Muscle of leg (tissue), 16 donors: Measurements from ENCODE around the gene GABRR2. TPM values are rescaled to one million over a fixed set of nuclear protein-coding genes. Genes with fewer than 3 reads are reported as not detected.

ENCODE experiments used
- DNase-seq: peaks from one replicate; pipeline ENCODE4 v3.0.0; 2013
- H3K27ac ChIP-seq: one replicate; pipeline ENCODE4 v1.5.1; 2013; ENCODE audit warnings: mild to moderate bottlenecking, low read length, control low read depth
- H3K27me3 ChIP-seq: one replicate; pipeline ENCODE4 v1.6.1; 2013; ENCODE audit warnings: low read length; ENCODE audit not compliant: control insufficient read depth, insufficient read depth
- H3K36me3 ChIP-seq: one replicate; pipeline ENCODE4 v1.6.1; 2013; ENCODE audit warnings: low read length; ENCODE audit not compliant: control insufficient read depth, insufficient read depth
- H3K4me1 ChIP-seq: one replicate; pipeline ENCODE4 v1.6.1; 2013; ENCODE audit warnings: low read length; ENCODE audit not compliant: control insufficient read depth, insufficient read depth
- H3K4me3 ChIP-seq: one replicate; pipeline ENCODE4 v1.5.1; 2013; ENCODE audit warnings: low read length, control low read depth
- H3K9me3 ChIP-seq: replicated peaks from 2 replicates; pipeline ENCODE4 v1.6.1; 2013; ENCODE audit warnings: low read depth, low read length; ENCODE audit not compliant: control insufficient read depth
- WGBS: methylation state at CpG from one replicate; pipeline ENCODE4 v1.1.5; 2013; ENCODE audit warnings: missing lambda C conversion rate; ENCODE audit not compliant: insufficient coverage; 5-methylcytosine and 5-hydroxymethylcytosine counted together
- long read RNA-seq, 11 donors: transcript quantifications; one replicate each; lab custom pipeline, GENCODE V29; 2026
- polyA plus RNA-seq, 8 donors: library from polyadenylated mRNA; unstranded; fragments of 120-200 nt; gene quantifications; one replicate each; pipeline versions ENCODE4 v1.2.1 to v1.2.3, GENCODE V29; 2013; ENCODE audit warnings: inconsistent platforms in 1 of 8, low replicate concordance in 1 of 8; ENCODE audit not compliant: insufficient read length in 8 of 8, insufficient read depth in 1 of 8
- total RNA-seq: library from RNA; stranded (reverse); fragments of 120-200 nt; gene quantifications from one replicate; pipeline ENCODE4 v1.2.4, GENCODE V29; 2013

GABRR2 gene
- total RNA-seq, result 0.53 TPM
- 1 to 10 TPM in 3 of 8 donors, under 1 TPM in 5; 0.41 to 2.1 (median 0.87) TPM for polyA plus RNA-seq
- long read RNA-seq, donor 1, result 0 reads
- long read RNA-seq, donor 2, result 0 reads
- long read RNA-seq, donor 3, result 0 reads
- long read RNA-seq, donor 4, result 0 reads
- long read RNA-seq, donor 5, result 0 reads
- long read RNA-seq, donor 6, partial matches to known transcripts, result 0 of 1 reads
- long read RNA-seq, donor 6, other reads (novel, unspliced or antisense), result 0 of 1 reads
- long read RNA-seq, donor 7, result 0 reads
- long read RNA-seq, donor 8, partial matches to known transcripts, result 0 of 1 reads
- long read RNA-seq, donor 8, other reads (novel, unspliced or antisense), result 0 of 1 reads
- long read RNA-seq, donor 9, result 0 reads
- long read RNA-seq, donor 10, result 0 reads
- long read RNA-seq, donor 11, result 0 reads

DNA sequence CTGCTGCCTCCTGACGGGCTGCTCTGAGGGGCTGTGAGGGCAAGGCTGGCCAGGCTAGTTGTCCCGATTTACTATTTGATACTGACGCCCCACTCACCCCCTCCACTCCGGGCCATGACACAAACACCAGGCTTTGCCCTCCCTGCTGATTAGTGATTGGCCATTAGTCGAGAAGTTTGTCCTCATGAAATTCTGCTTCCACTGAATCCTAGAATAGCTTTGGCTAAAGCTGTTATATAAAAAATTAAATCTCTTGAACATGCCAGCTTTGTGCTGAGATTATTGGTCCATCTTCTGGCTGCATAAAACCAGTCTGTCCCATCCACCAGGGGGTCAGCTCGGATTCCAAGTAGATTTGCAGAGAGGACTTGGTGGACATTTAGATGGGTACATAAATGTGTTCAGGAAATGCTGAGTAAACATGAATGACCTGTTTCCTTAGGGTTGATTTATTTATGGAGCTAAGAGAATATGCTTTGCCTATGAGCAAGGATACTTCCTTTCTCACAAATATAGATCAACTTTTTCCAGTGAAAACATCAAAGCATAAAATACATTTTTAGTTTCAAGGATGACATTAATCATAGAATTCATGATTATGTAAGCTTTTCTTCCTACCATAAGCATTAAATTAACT is at the start of gene GABRR2:
GABRR2 (minus strand) TSS at position 51 of the 637 bp plus-strand sequence. CDS start 134 bp downstream, outside the sequence.
- Histone ChIP-seq H3K4me1 (peaks cover 32% of the 10 kb centered on the region), H3K27me3 (no peaks in the 10 kb centered on the region), H3K36me3 (peaks cover 3% of the 10 kb centered on the region), H3K9me3 (peaks cover 2% of the 10 kb centered on the region), H3K27ac (no peak within 1 kb of the TSS), H3K4me3 (no peak within 1 kb of the TSS)
- DNase-seq, result no peak
- 100% methylated on average over 1 of the region's 6 CpGs for WGBS

DNA sequence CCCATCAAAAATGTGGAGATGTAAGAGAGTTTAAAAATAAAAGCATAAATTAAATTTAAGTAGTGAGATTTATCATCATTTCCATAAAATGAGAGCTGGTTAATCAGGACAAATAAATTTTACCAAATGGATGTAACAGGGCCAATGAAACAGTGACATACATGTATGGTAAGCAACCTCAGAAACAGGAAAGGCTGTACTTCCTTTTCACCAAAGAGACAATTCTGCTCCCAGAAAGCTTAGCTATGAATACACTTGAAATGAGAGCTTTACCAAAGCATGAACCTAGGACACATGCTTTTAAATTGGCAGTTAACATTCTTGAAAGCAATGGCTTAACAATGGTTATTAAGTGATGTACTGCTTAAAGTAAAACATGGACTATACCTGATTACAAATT is 49.5 kb upstream of the GABRR2 start:
- H3K27ac ChIP-seq, result no peak overlapping the region

DNA sequence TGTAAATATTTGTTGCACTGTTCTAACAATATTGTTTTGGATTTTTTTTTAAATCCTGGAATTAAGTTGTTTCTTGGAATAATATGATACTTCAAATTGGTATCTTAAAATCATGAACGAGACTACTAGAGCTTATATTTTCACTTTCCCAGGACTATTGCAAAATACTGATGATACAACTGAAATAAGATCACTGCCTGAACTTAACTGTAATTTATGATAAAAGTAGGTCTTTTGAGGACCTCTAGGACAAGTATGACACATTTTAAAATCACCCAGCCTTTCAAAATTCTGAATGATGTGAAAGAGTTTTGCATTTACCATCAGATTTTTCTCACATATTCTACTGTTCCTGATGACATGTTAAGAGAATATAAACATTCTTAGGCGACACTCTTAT is 46.1 kb upstream of the GABRR2 start:
- no peaks in the 10 kb centered on the region for H3K4me1 ChIP-seq
- no peaks in the 10 kb centered on the region for H3K36me3 ChIP-seq

More for the DNA sequence above, 49.5 kb upstream of the GABRR2 start:
- no peak for DNase-seq
- no peaks in the 10 kb centered on the region for H3K9me3 ChIP-seq
- no peaks in the 10 kb centered on the region for H3K36me3 ChIP-seq
- H3K4me3 ChIP-seq, result no peak overlapping the region
- H3K27me3 ChIP-seq, result no peaks in the 10 kb centered on the region
- peaks cover 3% of the 10 kb centered on the region for H3K4me1 ChIP-seq

DNA sequence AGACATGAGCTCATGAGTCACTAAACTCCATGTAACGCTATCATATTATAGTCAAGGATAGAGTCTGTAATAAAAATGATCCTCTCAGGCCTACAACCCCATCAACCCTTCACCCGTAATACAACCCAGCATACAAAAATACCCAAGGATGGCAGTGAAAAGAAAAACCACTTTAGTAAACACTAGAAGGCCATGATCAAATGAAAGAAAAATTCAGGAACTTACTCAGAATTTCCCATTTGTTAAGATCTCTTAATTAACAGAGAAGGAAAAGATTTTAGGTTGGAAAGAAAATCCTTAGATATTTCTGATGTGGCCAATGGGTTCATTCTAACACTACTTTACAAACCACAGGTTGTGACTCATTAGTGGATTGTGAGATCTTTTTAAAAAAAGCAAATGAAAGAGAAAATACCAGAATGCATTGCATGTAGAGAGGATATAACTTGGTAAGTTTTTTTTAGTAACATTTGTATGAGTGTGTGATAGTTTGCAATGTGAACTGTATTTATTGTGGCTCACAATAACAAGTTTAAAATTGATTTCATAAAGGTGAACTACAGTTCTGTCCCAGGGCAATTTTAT is 45.4 kb upstream of the GABRR2 start:
- WGBS, result no CpG with 5 or more reads among the region's 2 CpGs
- Histone ChIP-seq H3K9me3 (no peaks in the 10 kb centered on the region), H3K27me3 (no peaks in the 10 kb centered on the region), H3K27ac (no peak overlapping the region), H3K4me1 (no peaks in the 10 kb centered on the region), H3K36me3 (no peaks in the 10 kb centered on the region), H3K4me3 (no peak overlapping the region)
- DNase-seq, result no peak

More for the DNA sequence above, 46.1 kb upstream of the GABRR2 start:
- Histone ChIP-seq H3K4me3 (no peak overlapping the region), H3K9me3 (no peaks in the 10 kb centered on the region), H3K27ac (no peak overlapping the region), H3K27me3 (no peaks in the 10 kb centered on the region)
- no CpG with 5 or more reads among the region's 2 CpGs for WGBS
- DNase-seq, result no peak

DNA sequence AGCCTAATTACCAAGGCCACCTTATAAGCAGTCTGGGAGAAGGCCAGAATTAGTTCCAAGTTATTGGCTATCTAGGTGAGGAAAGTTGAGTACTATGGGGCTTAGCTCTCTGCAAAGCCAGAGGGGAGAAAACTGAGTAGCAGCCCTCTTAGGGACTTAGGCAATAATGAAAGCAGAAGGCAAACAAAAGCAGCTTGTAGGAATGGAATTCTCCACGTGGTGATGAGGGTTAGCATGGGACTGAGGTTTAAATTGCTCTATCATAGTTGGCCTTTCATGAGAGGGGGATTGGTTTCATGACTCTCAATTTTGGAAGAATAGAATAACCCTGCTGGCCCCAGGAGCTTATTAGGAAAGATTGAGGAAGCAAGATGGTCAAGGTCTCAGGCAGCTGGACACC is 44.5 kb upstream of the GABRR2 start:
- WGBS, result 18% methylated on average over 1 of the region's 1 CpG
- Histone ChIP-seq H3K4me3 (no peak overlapping the region), H3K4me1 (no peaks in the 10 kb centered on the region), H3K27ac (no peak overlapping the region), H3K27me3 (no peaks in the 10 kb centered on the region), H3K36me3 (no peaks in the 10 kb centered on the region), H3K9me3 (no peaks in the 10 kb centered on the region)
- no peak for DNase-seq

DNA sequence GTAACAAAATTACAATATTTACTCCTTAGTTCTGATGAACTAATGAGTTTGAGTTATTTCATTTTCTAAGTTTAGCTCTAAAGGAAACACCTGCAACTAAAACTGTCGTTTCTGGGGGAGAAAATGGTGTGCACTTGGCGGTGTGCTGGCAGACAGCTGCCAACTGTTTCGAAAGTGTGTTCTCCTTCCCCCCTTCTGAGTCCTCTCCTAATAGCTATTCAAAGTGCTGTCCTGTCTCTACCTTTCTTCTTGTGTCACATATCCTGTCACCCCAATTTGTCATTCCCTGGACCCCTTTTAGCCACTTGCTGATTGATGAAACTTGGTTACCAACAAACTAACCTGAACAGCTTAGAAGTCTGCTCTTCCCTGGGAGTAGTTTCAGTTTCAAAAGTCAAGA is 42.3 kb upstream of the GABRR2 start:
- 10% methylated on average over 1 of the region's 3 CpGs for WGBS
- no peak for DNase-seq
- no peak overlapping the region for H3K4me3 ChIP-seq
- peak overlapping the region; percentile 33 for H3K27ac ChIP-seq
- no peaks in the 10 kb centered on the region for H3K27me3 ChIP-seq
- no peaks in the 10 kb centered on the region for H3K9me3 ChIP-seq
- H3K36me3 ChIP-seq, result no peaks in the 10 kb centered on the region
- H3K4me1 ChIP-seq, result no peaks in the 10 kb centered on the region

DNA sequence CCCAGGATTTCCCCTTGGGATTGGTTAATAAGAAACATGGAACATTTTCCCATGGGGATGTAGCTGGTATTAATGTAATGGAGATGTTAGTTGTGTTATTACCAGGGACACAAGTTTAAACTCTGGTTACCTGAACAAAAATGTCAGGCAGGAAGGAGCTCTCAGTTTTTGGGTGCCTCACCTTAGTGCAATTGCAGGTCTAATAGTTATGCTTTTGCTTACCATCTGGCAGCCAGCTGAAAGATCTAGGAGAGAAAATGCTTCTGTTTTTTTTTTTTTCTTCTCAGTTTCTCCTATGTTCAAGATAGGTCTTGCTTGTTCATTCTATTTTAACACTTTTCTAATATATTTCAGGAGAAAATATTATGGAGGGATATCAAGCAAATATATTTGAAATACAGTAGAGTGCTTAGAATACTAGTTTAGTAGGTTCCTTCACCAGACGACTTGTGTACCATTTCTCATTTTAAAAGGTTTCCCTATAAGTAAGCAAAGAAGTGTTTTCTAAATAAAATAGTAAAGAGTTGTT is 41.6 kb upstream of the GABRR2 start:
- no peak for DNase-seq
- H3K36me3 ChIP-seq, result no peaks in the 10 kb centered on the region
- no peak overlapping the region for H3K4me3 ChIP-seq
- H3K27me3 ChIP-seq, result no peaks in the 10 kb centered on the region
- no CpG with 5 or more reads among the region's 1 CpG for WGBS
- no peak overlapping the region for H3K27ac ChIP-seq
- no peaks in the 10 kb centered on the region for H3K4me1 ChIP-seq
- H3K9me3 ChIP-seq, result no peaks in the 10 kb centered on the region

DNA sequence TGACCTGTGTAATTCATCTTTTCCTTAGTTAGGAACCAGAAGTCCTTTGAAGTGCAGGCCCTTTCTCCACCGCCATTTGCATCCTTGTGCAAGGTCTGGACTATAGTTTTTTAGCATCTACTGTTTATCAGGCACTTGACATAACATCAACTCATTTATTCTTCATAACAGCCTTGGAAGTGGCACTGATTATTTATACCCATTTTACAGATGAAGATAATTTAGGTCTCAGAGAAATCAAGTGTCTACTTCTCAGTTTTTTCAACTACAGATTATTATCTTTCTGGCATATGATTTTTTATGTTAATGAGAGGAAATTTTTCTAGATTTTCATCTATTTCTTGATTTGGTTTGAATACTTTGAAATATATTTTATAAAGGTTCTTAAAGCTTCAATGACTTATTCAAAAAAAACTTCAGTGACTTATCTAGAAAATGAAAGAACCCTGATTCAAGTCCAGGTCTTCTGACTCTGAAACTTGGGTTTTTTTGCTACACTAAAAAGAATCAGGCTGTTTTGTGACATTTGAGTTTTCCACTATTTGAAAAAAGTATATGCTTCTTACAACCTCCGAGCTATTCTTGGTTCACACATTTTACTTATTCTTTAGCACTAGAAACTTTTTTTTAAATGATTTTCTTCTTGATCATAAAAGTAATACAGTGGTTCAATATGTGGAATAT is 40.6 kb upstream of the GABRR2 start:
- H3K4me1 ChIP-seq, result peaks cover 4% of the 10 kb centered on the region
- H3K9me3 ChIP-seq, result no peaks in the 10 kb centered on the region
- H3K36me3 ChIP-seq, result no peaks in the 10 kb centered on the region
- no peaks in the 10 kb centered on the region for H3K27me3 ChIP-seq
- DNase-seq, result no peak
- no CpG with 5 or more reads among the region's 2 CpGs for WGBS
- H3K4me3 ChIP-seq, result no peak overlapping the region
- H3K27ac ChIP-seq, result no peak overlapping the region

DNA sequence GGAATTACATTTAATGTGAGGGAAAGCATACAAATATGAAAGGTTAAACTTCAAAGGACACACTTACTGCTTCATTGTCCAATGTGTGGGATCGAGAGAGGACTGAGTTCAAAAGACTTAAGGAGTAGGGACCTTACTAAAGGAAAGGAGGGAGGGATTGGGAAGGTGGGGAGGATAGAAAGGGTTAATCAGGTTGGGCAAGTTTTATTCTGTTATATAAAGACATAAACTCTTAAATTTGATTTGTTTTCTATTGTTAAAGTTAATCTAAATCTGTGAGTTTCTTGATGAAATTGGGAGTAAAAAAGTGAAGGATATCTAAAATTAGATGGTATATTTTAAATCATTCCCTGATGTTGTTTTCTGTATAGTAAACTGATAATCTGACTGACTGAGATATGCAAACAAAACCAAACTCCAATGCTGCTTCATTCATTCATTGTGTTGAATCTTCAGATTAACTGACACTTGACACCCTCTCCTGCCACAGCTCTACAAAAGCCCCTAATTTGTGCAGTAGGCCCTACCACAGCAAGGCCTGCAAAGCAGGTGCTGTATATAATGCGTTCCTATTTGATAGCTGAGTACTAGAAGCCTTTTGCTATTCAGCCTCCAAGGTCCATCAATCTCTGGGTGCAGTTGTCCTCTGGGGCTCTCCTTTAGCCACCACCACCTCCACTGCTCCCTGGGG is 38.7 kb upstream of the GABRR2 start:
- H3K27ac ChIP-seq, result peak overlapping the region; percentile 94
- no peak for DNase-seq
- H3K4me1 ChIP-seq, result peaks cover 7% of the 10 kb centered on the region
- H3K9me3 ChIP-seq, result no peaks in the 10 kb centered on the region
- H3K36me3 ChIP-seq, result peaks cover 2% of the 10 kb centered on the region
- no peaks in the 10 kb centered on the region for H3K27me3 ChIP-seq
- 100% methylated on average over 1 of the region's 2 CpGs for WGBS
- no peak overlapping the region for H3K4me3 ChIP-seq
